Liver (tissue), 9 donors: ENCODE measurements around the gene SPATA2L. TPM values are rescaled to one million over a fixed set of nuclear protein-coding genes. Genes with fewer than 3 reads are reported as not detected.

Experiments
- DNase-seq: peaks from one replicate; pipeline ENCODE4 v3.0.0-alpha.2; 2017; ENCODE audit warnings: low spot score
- H3K27ac ChIP-seq, 2 donors: one replicate each; pipeline ENCODE4 v1.7.0; 2013; ENCODE audit warnings: inconsistent platforms in 2 of 2, low read length in 2 of 2, control low read depth in 1 of 2, low read depth in 1 of 2, mild to moderate bottlenecking in 1 of 2
- H3K27me3 ChIP-seq, 4 donors: one replicate each; pipeline versions ENCODE4 v1.6.1 to v1.7.0; 2013; ENCODE audit warnings: low read length in 3 of 4, inconsistent platforms in 1 of 4, mild to moderate bottlenecking in 1 of 4, moderate library complexity in 1 of 4; ENCODE audit not compliant: control insufficient read depth in 4 of 4, insufficient read depth in 4 of 4
- H3K36me3 ChIP-seq, 4 donors: one replicate each; pipeline versions ENCODE4 v1.6.1 to v1.7.0; 2013; ENCODE audit warnings: low read length in 3 of 4, mild to moderate bottlenecking in 3 of 4, low read depth in 1 of 4, moderate library complexity in 1 of 4; ENCODE audit not compliant: control insufficient read depth in 4 of 4, insufficient read depth in 3 of 4
- H3K4me1 ChIP-seq, 4 donors: one replicate each; pipeline versions ENCODE4 v1.6.1 to v1.7.0; 2013; ENCODE audit warnings: low read length in 3 of 4, mild to moderate bottlenecking in 3 of 4, moderate library complexity in 1 of 4; ENCODE audit not compliant: control insufficient read depth in 4 of 4, insufficient read depth in 4 of 4
- H3K4me3 ChIP-seq, 3 donors: one replicate each; pipeline versions ENCODE4 v1.6.1 to v1.7.0; 2013; ENCODE audit warnings: low read length in 3 of 3, control low read depth in 1 of 3, low read depth in 1 of 3, mild to moderate bottlenecking in 1 of 3
- H3K9ac ChIP-seq, 2 donors: one replicate each; pipeline ENCODE4 v1.7.0; 2013; ENCODE audit warnings: low read length in 2 of 2, mild to moderate bottlenecking in 2 of 2, moderate library complexity in 2 of 2, control low read depth in 1 of 2, low read depth in 1 of 2
- H3K9me3 ChIP-seq, 4 donors: one replicate each; pipeline versions ENCODE4 v1.6.1 to v1.7.0; 2013; ENCODE audit warnings: low read length in 3 of 4; ENCODE audit not compliant: control insufficient read depth in 4 of 4
- ATF3 ChIP-seq: IDR thresholded peaks from 2 replicates; pipeline ENCODE4 v1.6.1; 2016; ENCODE audit warnings: antibody characterized with exemption
- CTCF ChIP-seq: fragments of 150-350 bp; IDR thresholded peaks from 2 replicates; pipeline ENCODE4 v1.5.1; 2017; ENCODE audit warnings: improper control_type of control experiment, low read depth, low read length; ENCODE audit not compliant: missing input control
- EGR1 ChIP-seq, 2 donors: IDR thresholded peaks; 2 replicates each; pipeline ENCODE4 v1.6.1; 2016 to 2018; ENCODE audit warnings: antibody characterized with exemption in 2 of 2, low read depth in 2 of 2
- FOXA1 ChIP-seq: IDR thresholded peaks from 2 replicates; pipeline ENCODE4 v1.6.1; 2016; ENCODE audit warnings: antibody characterized with exemption
- FOXA2 ChIP-seq: IDR thresholded peaks from 2 replicates; pipeline ENCODE4 v1.6.1; 2016; ENCODE audit warnings: antibody characterized with exemption
- GABPA ChIP-seq, 2 donors: IDR thresholded peaks in 1 of 2; conservative IDR thresholded peaks in 1 of 2; 2 replicates each; pipeline ENCODE4 v1.6.1; 2016; ENCODE audit warnings: antibody characterized with exemption in 2 of 2, mild to moderate bottlenecking in 1 of 2, moderate library complexity in 1 of 2
- HNF4A ChIP-seq, 2 donors: conservative IDR thresholded peaks; 2 replicates each; pipeline ENCODE4 v1.6.1; 2016; ENCODE audit warnings: antibody characterized with exemption in 2 of 2, mild to moderate bottlenecking in 2 of 2
- HNF4G ChIP-seq: IDR thresholded peaks from 2 replicates; pipeline ENCODE4 v1.6.1; 2016; ENCODE audit warnings: antibody characterized with exemption
- JUND ChIP-seq, 2 donors: IDR thresholded peaks; 2 replicates each; pipeline ENCODE4 v1.6.1; 2016; ENCODE audit warnings: antibody characterized with exemption in 2 of 2
- MAX ChIP-seq: IDR thresholded peaks from 2 replicates; pipeline ENCODE4 v1.6.1; 2016; ENCODE audit warnings: antibody characterized with exemption
- NR2F2 ChIP-seq: IDR thresholded peaks from 2 replicates; pipeline ENCODE4 v1.6.1; 2016; ENCODE audit warnings: antibody characterized with exemption
- RAD21 ChIP-seq, 2 donors: IDR thresholded peaks; 2 replicates each; pipeline ENCODE4 v1.6.1; 2016; ENCODE audit warnings: antibody characterized with exemption in 2 of 2, mild to moderate bottlenecking in 2 of 2
- REST ChIP-seq: IDR thresholded peaks from 2 replicates; pipeline ENCODE4 v1.6.1; 2016; ENCODE audit warnings: antibody characterized with exemption, mild to moderate bottlenecking
- RXRA ChIP-seq, 2 donors: IDR thresholded peaks; 2 replicates each; pipeline ENCODE4 v1.6.1; 2017 to 2018; ENCODE audit warnings: antibody characterized with exemption in 2 of 2, mild to moderate bottlenecking in 1 of 2
- TAF1 ChIP-seq: conservative IDR thresholded peaks from 2 replicates; pipeline ENCODE4 v1.6.1; 2016; ENCODE audit warnings: antibody characterized with exemption, mild to moderate bottlenecking
- YY1 ChIP-seq: IDR thresholded peaks from 2 replicates; pipeline ENCODE4 v1.6.1; 2016; ENCODE audit warnings: antibody characterized with exemption, mild to moderate bottlenecking
- ZBTB33 ChIP-seq: IDR thresholded peaks from 2 replicates; pipeline ENCODE4 v1.6.1; 2016; ENCODE audit warnings: antibody characterized with exemption
- WGBS: extraction: QIAGEN DNeasy Blood & Tissue Kit; methylation state at CpG from one replicate; pipeline ENCODE4 v1.1.7; 2013; 5-methylcytosine and 5-hydroxymethylcytosine counted together
- polyA plus RNA-seq, 2 donors: library from polyadenylated mRNA; stranded (reverse) in 1 of 2; unstranded in 1 of 2; fragments of 200-250 nt in 1 of 2; fragments of >200 nt in 1 of 2; fragmentation: Nextera tagmentation in 1 of 2; extraction: Ambion mirVana in 1 of 2; gene quantifications; one replicate each; pipeline versions ENCODE4 v1.2.1 to v1.2.3, GENCODE V29; 2013 to 2015
- total RNA-seq, 2 donors: library from RNA; depleted of rRNA; stranded (reverse); fragments of >200 nt; gene quantifications; one replicate each; pipeline ENCODE4 v1.2.3, GENCODE V29; 2014
- donor health status: healthy.
- donor health status: healthy.
- donor health status: healthy.
- donor health status: healthy.
- donor health status: healthy.

The SPATA2L gene
- total and polyA plus RNA-seq, 4 donors, result 4.6 to 11.3 (median 6.9) TPM

- Histone ChIP-seq H3K27me3 (no peaks in the 10 kb centered on the region), H3K9me3 (no peaks in the 10 kb centered on the region), H3K4me3 (no peak overlapping the region), H3K27ac (no peak overlapping the region), H3K9ac (no peak overlapping the region), H3K36me3 (peaks cover 3 to 31% (median 13%) of the 10 kb centered on the region in 4 donors), H3K4me1 (no peaks in the 10 kb centered on the region)
- no peak for DNase-seq
- WGBS, result 93% methylated on average over 9 of the region's 9 CpGs
- TF ChIP-seq MAX (no peak), REST (no peak), RAD21 (IDR thresholded peaks at IDR 0.05) (no peak), NR2F2 (no peak), GABPA (IDR thresholded peaks at IDR 0.05 in 1 of 2, conservative IDR thresholded peaks at IDR 0.05 in 1 of 2) (no peak), YY1 (no peak), EGR1 (IDR thresholded peaks at IDR 0.05; ENCODE audit: low read depth in 2 of 2) (no peak), HNF4A (conservative IDR thresholded peaks at IDR 0.05) (no peak), FOXA1 (no peak), ZBTB33 (no peak), CTCF (no peak), FOXA2 (no peak), HNF4G (no peak)
Observed at GRCh38 chr16:89748076-89748475, 46.6 kb upstream of the SPATA2L start.

GRCh38 chr16:89746043-89746442, 44.5 kb upstream of the SPATA2L start:
- Histone ChIP-seq H3K36me3 (peaks cover 3 to 38% (median 15%) of the 10 kb centered on the region in 4 donors), H3K4me1 (no peaks in the 10 kb centered on the region)

More at GRCh38 chr16:89746043-89746442, 44.5 kb upstream of the SPATA2L start:
- H3K9ac ChIP-seq, result no peak overlapping the region
- TF ChIP-seq ATF3 (no peak), NR2F2 (no peak), EGR1 (IDR thresholded peaks at IDR 0.05; ENCODE audit: low read depth in 2 of 2) (no peak), HNF4G (no peak), TAF1 (no peak), ZBTB33 (no peak), HNF4A (conservative IDR thresholded peaks at IDR 0.05) (no peak), JUND (IDR thresholded peaks at IDR 0.05) (no peak), CTCF (no peak), RXRA (IDR thresholded peaks at IDR 0.05) (no peak), FOXA2 (no peak), MAX (no peak)
- no peak overlapping the region for H3K4me3 ChIP-seq
- no peak overlapping the region for H3K27ac ChIP-seq
- no peak for DNase-seq
- 95% methylated on average over 15 of the region's 15 CpGs for WGBS
- no peaks in the 10 kb centered on the region for H3K27me3 ChIP-seq
- no peaks in the 10 kb centered on the region for H3K9me3 ChIP-seq
